Stimulated activated CD8-positive, alpha-beta memory T cell treated with anti-CD3 and anti-CD28 coated beads, Interleukin-15, amount 100 ng/mL, for 24 hours (primary cell): Measurements from ENCODE around the gene FOXI1.
"Not testable (repeated sequence)": the region's sequence is repeated elsewhere in the genome, so short reads cannot be mapped to it uniquely, and the experiment has no call there.

ENCODE experiments used
- DNase-seq: peaks from one replicate; pipeline ENCODE4 v3.0.0-alpha.2; 2020; ENCODE audit warnings: low read depth

Gene FOXI1

DNA sequence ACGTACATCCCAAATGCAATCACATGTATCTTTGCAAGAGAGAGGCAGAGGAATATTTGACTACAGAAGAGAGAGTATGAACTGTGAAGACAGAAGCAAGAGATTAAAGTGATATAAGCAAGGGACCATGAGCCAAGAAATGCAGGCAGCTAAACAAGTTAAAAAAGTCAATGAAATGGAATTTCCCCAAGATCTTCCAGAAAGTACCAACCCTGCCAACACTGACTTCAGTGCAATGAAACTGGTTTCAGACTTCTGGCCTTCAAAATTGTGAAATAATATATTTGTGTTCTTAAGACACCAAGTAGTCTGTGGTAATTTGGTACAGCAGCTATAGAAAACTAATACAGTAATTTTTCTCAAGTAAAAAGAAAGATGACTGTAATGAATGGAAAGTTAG, 20.9 kb downstream of the FOXI1 start:
- no peak for DNase-seq

DNA sequence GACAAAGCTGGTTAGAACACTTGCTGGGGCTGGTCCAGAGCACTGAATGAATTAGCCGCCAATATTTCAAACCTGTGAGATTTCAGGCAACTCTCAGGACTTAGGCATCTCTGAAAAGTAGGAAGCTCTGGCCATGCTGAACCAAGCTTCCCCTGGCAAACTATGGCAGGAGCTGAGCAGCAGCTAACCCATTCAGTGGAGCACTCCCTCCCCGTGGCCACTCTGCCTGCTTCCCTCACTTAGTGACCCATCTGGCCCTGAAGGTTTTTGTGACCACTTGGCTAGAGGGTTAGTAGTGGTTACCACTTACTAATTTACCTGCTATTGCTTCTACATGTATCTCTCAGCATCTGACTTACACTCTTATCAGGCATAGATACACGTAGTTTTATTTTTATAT, 25.5 kb downstream of the FOXI1 start:
- no peak for DNase-seq

DNA sequence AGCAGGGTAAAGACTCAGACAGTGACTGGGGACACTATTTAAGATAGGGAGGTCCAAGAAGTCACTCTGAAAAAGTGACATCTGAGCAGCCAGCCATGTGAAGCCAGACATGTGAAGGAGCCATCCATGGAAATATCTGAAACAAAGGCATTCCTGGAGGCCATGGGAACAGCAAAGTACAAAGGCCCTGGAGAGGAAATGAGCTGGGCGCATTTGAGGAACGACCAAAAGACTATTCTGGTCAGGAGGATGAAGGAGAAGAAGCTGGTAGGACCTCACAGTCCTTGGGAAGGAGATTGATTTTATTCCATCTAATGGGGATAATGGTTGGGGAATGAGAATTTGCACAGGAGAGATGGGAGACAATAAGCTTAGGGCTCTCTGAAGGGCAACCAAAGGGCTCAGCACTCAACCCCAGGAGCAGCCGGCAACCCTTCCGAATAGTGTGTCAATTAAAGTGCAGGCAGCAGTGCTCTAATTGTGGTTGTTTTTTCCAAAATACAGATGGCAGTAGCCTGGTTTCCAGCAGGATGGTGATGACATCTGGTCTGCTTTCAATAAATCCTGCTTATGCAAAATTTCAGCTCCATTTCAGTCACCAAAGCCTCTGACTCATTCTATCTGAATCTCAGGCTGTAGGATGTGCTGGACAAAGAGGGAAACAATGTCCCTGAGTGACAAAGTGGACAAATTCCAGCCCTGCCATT, 26.7 kb downstream of the FOXI1 start:
- DNase-seq = no peak

DNA sequence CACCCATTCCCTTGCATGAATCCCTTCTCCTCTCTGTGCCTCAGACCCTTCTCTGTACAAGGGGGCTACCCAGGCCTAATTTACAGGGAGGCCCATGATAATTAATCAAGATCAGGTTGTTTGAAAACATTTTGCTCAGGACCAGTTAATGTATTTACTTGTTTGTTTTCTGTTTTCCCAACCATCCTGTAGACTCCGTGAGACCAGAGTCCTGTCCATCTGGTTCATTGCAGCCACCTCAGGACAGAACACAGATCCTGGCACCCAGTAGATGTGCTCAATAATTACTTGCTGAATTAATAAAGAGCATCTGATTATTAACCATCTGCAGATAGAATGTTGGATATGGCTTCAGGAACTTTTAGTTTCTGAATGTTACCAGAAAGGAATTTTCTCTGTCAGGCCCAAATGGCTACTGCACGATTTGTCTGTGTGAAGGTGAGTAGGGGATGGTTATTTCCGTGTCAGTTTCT, 27.3 kb downstream of the FOXI1 start:
- no peak for DNase-seq

DNA sequence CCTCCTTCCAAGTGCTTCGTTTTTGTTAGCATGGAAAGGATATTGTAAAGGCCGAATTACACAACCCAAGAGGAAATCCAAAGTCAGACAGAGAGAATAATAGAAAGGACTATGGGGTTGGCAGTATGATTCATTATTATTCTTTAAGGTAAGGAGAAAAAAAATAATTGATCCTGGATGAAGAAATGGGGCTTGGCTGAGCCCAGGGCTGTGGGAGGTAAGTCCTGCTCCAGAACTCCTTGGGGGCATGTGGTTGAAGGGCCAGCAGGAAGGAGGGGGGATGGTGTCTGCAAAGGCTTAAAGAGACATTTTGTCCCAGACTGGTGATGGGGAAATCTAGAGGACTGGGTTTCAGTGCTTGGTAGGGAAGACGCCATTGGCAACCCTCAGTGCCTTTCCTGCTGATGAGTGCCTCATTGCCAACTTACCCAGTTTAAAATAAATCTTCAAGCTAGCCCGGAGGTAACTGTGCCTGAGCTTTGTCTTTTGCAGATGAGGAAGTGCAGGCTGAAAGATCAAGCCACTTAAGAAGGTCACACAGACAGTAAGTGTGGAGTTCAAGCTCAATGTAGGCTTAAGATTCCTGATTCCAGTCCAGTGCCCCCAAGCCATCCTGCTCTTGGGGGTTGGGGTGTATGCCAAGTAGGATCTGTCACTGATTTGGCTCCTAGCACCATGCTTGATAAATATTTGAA, 30.2 kb downstream of the FOXI1 start:
- DNase-seq = no peak

DNA sequence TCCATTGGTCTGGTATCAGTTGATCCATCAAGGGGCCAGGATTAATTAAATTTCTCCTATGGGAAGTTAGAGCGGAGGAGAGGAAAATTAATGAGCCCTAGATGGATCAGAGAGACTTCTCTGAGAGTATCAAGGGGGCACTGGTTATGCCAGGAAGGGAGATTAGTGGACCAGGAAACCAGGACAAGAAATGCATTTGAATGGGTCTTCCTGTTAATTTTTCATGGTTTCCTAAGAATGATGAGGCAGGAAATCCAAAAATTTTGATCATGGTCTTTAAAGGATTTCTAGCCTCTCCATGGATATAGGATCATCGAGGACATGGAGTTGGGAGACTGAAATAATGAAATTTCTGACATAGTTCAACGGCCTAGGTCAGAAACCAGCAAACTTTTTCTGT, 30.8 kb downstream of the FOXI1 start:
- no peak for DNase-seq

DNA sequence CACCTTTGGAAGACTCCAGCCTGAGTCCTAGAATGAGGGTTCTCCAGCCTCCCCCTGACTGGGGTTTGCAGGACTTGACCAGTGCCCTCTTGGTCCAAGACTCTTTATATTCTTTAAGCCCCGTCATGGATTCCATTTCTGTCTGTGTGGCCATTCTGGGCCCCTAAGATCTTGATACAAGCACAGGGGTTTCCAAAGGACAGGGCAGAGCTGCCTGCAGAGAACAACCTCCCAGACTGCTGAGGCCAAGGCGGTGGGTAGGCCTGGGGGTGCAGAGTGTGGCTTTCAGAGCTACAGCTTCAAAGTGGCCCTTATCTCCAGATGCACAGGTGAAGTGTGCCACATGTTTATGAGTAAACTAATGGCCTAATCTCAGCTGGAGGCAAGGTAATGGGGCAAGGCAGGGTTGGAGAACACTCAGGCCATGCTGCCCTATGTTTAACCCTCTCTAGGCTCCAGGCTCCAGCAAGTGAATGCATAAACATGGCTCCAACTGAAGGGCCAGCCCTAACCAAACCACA, 32.1 kb downstream of the FOXI1 start:
- no peak for DNase-seq

DNA sequence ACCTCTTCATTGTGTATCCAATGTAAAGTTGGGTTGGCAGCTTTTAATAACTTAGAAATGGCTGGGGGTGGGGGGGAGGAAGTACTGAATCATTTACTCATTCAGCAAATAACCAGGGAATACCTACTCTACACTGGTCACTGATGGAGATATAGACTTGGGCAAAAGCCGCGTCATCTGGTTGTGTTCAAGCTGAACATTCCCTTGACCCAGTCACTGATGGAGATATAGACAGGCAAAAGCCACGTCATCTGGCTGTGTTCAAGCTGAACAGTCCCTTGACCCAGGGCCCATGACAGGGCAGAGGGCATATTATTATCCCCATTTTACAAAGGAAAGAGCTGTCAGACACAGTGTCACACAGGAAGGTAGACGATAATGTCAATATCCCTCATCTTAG, 32.6 kb downstream of the FOXI1 start:
- no peak for DNase-seq

DNA sequence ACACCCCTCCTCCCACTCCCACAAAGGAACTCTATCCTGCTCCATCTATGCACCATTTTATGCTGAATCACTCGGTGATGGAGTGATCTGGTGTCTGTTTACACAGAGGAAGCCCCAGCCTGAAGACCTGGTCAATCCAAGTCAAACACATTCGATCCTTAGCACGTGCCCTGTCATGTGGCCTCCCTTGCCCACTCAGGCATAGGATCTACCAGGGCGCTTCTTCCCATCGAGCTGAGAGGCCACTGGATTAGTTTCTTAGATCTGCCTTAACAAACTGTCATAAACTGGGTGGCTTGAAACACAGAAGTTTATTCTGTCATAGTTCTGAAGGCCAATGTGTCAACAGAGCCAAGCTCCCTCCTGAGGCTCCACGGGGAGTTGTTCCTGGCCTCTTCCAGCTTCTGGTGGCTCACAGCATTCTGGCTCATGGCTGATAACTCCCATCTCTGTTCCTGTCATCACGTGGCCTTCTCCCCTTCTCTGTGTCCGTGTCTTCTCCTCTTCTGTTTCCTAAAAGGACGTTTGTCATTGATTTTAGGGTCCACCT, 34.2 kb downstream of the FOXI1 start:
- DNase-seq = no peak

DNA sequence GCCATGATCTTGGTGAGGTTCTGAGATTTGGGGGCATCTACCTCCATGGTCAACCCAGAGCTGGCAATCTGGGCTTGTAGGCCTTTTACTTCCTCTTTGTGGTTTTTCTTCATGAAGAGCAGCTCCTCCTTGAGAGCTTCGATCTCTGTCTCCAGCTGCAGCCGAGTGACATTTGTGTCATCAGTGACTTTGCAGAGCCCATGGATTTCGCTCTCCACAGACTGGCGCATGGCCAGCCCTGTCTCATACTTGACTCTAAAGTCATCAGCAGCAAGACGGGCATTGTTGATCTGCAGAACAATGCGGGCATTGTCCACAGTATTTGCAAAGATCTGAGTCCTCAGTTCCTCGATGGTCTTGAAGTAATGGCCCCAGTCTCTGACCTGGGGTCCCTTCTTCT, 35.5 kb downstream of the FOXI1 start:
- not testable (repeated sequence) for DNase-seq

DNA sequence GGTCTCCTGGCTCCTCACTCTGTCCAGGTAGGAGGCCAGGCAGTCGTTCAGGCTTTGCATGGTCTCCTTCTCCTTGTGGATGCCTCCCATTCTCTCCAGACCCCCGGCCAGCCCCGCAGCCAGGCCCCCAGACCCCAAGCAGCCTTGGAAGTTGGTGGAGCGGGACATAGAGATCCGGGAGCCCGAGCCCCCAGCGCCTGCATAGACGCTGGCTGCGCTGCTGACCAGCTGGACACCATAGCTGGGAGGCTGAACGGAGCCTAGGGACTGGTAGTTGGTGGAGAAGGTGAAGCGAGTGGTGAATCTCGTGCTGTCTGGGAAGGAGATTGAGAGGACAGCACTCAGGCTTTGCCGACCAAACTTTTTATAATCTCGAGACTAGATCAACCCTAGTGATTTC, 35.9 kb downstream of the FOXI1 start:
- DNase-seq = no peak

DNA sequence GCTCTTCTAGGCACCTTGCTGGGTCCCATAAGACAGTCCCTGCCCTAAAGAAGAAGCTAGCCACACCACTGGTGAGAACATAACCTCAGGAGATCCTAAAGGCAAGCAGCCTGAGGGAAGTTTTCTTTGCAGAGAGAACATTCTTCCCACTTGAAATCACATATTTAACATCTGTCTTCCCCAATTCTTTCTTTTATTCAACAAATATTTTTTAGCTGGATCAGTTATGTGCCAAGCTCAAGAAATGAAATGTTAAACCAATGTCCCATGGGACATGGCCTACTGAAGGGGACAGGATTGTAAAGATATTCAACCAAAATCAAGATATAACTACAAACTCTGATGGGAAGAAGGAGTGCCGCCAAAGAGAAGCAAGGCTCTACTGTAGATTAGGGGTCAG, 36.5 kb downstream of the FOXI1 start:
- DNase-seq = no peak

DNA sequence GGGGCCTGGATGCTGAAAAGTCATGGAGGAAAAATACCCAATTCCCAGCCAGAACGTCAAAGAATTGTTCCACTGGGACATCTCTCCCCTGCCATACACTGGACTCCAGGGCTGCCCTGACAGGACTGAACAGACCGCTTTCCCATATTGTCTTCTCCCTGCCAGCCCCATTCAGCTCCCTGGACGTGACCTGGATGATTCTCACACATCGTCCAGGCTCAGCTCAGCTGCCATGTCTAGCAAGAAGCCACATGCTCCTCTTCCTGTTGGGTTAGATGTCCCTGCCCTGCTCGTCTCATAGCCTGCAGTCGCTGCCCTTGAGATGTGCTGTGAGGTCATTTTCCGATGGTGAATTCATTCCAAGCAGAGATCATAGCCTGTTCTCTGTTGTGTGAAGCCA, 37.4 kb downstream of the FOXI1 start:
- no peak for DNase-seq

DNA sequence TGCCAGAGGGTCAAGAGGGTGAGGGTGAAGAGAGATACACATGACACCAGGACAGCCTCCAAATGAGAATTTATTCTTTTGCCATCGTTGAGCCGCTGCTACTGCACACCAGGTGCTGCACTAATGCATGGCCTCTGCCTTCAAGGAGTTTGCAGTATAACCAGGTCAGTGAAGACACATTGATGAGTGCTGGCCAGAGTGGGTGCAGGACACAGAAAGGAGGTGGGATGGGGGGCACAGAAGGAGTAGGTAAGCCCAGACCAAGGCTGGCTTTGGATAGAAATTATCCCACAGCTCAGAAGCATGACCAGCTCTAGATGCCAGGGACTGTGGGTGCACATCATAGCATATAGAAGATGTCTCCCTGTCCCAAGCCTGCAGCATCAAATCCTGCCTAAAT, 38.0 kb downstream of the FOXI1 start:
- DNase-seq = no peak

DNA sequence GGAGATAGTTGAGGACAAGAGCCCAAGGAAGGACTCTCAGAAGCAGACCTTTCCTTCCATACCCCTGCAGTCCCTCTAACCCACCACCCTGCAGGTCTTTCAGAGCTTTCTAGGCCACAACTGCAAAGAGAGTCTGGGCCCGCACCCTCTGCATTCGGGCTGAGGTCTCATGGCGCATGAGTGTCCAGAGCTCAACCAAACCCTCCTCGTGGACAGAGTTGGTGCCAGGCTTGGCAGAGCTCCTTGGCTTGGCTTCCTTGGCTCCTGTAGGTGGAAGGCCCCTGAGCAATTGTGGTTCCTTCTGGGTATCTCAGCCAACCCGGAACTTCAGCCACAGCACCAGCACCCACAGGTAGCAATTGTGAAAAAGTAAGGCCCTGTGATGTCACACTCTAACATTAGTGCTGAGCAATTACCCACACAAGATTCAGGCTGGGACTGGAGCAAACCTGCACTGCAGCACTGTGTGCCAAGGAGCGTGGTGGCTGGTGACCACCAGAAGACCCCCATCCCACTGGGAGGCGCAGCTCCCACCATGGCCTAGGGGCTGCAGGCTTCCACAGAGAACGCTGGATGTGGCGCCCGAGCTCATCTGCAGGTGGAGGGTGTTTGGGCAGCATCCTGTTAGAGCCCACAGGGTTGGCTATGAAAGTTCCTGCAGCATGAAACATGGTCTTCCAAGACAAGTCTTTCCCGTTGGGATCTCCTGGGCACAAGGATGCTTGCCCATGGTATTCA, 38.8 kb downstream of the FOXI1 start:
- no peak for DNase-seq

DNA sequence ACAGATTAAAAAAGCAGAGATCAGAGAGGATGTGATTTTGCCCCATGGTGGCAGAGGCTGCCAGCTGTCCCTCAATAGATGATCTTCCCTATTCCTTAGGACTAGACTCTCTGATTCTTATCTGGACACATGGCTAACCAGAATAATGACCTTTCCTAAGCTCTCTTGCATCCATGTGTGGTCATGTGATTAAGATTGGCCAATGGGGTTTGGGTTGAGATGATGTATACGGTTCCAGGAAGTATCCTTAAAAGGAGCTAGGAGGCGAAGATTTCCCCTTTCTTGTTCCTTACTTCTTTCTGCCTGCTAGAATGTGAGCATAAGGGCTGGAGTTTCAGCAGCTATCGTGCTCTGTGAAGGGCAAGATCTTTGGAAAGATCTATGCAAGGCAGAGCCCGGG, 39.8 kb downstream of the FOXI1 start:
- no peak for DNase-seq

DNA sequence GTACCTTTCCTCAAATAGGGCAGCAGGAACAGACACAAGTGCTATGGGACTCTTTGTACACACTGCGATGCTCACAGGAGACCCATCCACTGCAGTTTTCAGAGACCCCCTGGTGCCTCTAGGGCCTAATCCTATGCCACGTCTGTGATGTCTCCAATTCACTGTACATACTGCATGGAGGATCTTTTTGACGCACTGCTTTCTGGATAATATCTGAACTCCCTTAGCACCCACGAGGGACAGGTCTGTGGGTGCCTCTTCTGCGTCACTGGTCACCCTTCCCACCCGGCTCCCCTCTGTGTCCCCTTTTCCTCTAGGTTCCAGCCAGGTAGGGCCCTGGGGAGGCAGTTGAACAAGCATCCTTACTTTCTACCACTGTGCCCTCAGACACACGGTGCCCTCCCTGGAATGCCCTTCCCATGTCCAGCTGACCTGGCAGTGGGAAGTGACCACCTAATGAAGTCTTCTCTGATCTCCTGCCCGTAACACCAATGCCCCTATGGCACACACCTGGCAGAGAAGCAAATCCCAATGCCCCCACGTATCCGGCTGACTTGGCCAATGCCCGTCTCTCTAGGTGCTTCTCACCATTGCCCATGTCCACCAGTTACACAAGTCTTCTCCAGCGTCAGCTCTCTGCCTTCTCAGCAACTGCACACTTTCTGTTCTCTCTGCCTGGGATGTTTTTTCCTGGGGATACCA, 41.5 kb downstream of the FOXI1 start:
- no peak for DNase-seq

DNA sequence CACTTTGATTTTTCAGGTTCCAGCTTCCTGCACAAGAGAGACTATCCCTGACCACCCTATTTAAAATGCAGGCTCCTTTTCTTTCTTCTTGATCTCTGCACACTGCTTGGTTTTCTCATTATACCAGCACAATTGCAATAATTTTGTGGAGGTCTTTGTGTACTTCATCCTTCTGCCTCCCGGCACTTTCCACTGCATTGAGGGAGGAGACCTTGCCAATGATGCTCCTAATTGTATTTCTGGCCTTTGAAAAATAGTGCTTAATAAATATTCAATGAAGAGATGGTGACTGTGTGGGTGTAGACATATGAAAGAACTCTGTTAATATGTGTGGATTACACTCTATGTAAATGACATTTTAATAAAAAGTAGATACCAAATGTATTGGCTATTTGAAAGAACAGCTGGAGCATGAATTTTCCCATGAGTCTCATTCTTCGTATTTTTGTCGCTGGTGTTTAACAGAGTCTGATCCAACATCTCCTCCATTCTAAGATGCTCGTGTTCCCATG, 42.1 kb downstream of the FOXI1 start:
- no peak for DNase-seq

DNA sequence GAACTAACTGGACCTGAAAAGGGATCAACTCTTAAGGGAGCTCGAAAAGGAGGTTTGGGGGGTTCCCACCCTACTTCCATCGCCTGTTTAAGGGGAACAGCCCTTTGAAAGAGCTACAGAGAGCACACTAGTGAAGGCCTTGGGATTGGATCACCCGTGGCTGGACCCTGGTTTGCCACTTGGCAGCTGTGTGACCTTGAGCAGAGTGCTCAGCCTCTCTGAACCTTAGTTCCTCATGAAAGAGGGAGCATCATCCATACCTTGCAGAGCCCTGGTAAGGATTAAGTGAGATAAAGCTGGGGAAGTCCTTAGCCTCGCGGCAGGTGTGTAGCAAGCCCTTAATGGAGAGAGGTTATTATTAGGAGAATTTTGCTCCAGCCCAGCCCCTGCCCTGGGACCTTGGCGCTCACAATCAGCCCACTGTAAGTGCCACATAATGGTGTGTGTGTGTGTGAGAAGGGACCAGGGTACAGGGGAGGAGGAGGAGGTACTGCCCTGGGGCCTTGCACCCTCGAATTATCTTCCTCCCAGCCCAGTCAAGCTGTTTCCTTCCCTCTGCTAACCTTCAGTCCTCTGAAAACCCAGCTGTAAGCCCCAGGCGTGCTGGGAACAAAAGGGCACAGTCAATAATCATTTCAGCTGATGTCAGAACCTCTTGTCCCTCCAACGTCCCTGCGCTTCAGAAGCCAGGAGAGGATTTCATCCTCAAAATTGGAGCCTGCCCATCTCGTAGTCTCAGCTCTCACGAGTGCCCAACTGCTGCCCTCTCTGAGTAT, 42.9 kb downstream of the FOXI1 start:
- DNase-seq = no peak

DNA sequence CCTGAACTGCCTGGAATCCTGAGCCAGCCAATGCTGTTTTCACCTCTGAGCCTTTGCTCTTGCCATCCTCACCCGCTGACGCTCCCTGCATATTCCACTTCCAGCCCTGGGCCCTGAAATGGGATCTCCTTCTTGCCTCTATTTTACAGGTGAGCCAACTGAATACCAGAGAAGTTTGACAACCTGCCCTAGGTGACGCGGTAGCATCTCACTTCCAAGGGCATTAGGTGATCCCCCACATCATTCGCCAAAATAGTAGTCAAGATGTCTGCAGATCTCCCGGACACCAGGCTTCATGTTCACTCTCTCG, 43.5 kb downstream of the FOXI1 start:
- no peak for DNase-seq

DNA sequence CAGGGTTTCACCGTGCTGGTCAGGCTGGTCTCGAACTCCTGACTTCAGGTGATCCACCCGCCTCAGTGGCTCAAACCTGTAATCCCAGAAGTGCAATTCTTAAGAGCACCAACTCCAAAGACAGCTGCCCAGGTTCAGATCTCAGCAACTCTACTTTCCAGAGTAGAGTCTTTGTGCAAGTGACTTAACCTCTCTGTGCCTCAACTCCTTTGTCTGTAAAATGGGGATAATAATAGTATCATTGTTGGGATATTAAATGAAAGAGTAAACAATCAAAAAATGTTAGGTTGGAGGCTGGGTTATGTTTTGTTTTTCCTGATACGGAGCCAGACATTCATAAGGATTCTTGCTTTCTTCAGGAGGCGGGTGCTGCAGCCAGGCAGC, 45.0 kb downstream of the FOXI1 start:
- no peak for DNase-seq
